ENCODE data around the gene LRRC7. TPM values are rescaled to one million over a fixed set of nuclear protein-coding genes. Genes with fewer than 3 reads are reported as not detected.

Gene LRRC7
- total and polyA plus RNA-seq, 2 donors = 0.53 to 47.7 TPM

DNA sequence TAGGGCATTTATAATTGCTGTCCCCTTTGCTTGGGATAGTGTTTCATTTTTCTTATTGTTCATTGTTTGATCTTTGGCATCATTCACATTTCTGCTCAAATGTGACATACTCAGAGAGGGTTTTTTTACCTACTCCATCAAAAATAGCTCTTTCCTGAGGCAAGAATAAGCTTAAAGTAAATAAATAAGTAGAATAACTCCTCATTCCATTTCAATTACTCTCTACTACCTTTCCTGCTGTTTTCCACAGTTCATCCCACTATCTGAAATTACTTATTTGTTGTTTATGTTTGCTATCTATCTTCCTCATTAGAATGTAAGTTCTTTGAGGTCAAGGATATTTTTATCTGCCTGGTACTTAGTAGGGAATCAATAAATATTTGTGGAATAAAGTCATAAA is 517.8 kb downstream of the LRRC7 start:
- Histone ChIP-seq H3K27ac (ENCODE audit: low read depth) (no peak overlapping the region), H3K4me1 (ENCODE audit: insufficient read depth) (no peaks in the 10 kb centered on the region), H3K4me3 (ENCODE audit: low read depth, low read length) (no peak overlapping the region), H3K36me3 (ENCODE audit: insufficient read depth) (no peaks in the 10 kb centered on the region)
- DNase-seq (ENCODE audit: extremely low spot score) = no peak

DNA sequence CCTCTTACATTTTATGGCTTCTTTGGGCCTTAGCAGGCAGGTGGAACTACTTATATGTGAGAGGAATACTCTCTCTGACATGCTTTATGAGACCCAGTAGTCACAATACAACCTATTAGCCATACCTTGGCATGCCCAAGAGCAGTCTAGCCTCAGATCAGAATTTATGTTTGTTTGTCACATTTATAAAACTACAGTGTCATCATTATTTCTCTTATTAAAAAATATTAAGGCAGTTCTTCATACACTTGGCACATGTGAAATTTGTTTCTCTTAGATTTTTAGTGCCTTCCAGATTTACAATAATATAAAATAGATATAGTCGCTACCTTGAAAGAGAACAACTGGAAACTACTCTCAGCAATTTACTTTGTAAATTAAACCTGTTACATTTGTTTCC is 519.2 kb downstream of the LRRC7 start:
- 98% methylated on average over 1 of the region's 1 CpG for WGBS
- H3K4me3 ChIP-seq (ENCODE audit: low read depth, low read length) = no peak overlapping the region

DNA sequence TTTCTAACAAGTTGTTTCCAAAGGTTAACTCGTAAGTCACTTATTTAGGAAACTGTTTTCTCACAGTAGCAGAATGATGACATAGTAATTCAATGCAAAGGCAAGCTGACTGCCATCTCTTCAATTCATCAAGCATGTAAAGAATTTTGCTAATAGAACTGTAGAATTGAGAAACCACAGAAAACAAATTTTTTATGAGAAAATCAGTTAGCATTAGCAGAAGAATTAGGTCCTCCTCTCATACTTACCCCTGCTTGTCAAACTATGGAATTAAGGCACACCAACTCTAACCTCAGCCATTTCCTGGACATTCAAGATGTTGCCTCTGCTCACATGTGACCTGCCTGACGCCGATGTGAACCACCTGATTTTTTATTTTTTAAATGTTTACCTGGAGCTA is 522.4 kb downstream of the LRRC7 start:
- no peak for DNase-seq (ENCODE audit: extremely low spot score)
- 93% methylated on average over 3 of the region's 3 CpGs for WGBS
- Histone ChIP-seq H3K36me3 (ENCODE audit: insufficient read depth) (no peaks in the 10 kb centered on the region), H3K4me1 (ENCODE audit: insufficient read depth) (no peaks in the 10 kb centered on the region), H3K27ac (ENCODE audit: low read depth) (no peak overlapping the region), H3K4me3 (ENCODE audit: low read depth, low read length) (no peak overlapping the region)

More for the DNA sequence above, 519.2 kb downstream of the LRRC7 start:
- DNase-seq (ENCODE audit: extremely low spot score) = no peak
- Histone ChIP-seq H3K27ac (ENCODE audit: low read depth) (no peak overlapping the region), H3K36me3 (ENCODE audit: insufficient read depth) (no peaks in the 10 kb centered on the region), H3K4me1 (ENCODE audit: insufficient read depth) (no peaks in the 10 kb centered on the region)

DNA sequence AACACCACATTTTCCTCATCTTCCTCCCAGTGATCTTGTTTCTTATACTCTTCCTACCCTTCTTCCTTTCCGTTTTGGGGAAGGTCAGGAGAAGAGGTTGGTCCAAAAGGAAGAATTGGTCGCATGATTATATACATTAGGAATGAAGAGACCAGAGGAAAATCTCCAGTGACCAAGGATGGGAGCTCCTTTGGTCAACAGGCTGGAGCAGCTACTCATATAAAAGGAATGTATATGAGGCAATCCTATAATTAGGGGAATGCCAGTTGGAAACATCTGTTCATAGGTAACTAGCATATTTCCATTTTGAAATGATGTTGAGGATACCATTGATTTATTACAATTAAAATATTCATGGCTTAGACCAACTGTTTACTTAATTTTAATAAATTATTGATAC is 523.2 kb downstream of the LRRC7 start:
- H3K36me3 ChIP-seq (ENCODE audit: insufficient read depth) = no peaks in the 10 kb centered on the region
- H3K4me3 ChIP-seq (ENCODE audit: low read depth, low read length) = no peak overlapping the region
- H3K27ac ChIP-seq (ENCODE audit: low read depth) = no peak overlapping the region
- no peak for DNase-seq (ENCODE audit: extremely low spot score)
- H3K4me1 ChIP-seq (ENCODE audit: insufficient read depth) = no peaks in the 10 kb centered on the region
- 91% methylated on average over 2 of the region's 2 CpGs for WGBS

DNA sequence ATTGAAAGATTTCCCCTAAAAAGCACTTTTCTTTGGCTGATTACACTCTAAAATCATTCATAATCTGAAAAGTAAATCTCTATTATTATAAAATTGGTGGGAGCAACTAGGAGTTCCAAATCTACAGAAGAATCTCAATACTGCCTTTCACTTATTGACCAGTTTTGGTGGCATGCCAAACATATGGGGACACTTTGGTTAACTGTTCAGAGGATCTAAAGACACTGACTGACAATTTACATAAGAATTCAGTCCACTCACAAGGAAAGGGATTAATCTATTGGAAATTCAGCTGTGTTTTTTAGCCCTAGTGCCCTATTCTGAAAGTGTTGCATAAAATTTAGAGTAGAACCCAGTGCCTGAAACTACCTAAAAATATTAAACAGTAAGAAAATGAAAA is 524.1 kb downstream of the LRRC7 start:
- Histone ChIP-seq H3K4me3 (ENCODE audit: low read depth, low read length) (no peak overlapping the region), H3K27ac (ENCODE audit: low read depth) (no peak overlapping the region), H3K4me1 (ENCODE audit: insufficient read depth) (no peaks in the 10 kb centered on the region), H3K36me3 (ENCODE audit: insufficient read depth) (no peaks in the 10 kb centered on the region)
- DNase-seq (ENCODE audit: extremely low spot score) = no peak

DNA sequence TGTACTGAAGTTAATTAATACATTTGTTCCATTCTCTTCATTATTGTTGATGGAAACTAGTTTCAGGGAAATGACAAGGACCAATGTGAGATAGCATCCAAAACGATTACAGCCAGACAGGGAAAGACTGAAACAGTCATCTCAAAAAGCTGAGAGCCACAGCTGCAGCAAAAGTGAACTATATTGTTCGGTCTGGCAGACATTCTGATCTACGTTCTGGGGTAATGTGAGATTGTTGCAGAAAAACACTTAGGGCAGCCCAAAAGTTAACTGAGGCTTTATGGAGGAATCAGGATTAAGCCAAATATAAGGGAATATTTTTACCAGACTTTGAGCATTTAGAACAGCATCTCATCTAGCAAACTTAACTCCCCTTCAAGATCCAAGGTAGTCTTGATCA is 524.8 kb downstream of the LRRC7 start:
- Histone ChIP-seq H3K4me1 (ENCODE audit: insufficient read depth) (no peaks in the 10 kb centered on the region), H3K36me3 (ENCODE audit: insufficient read depth) (no peaks in the 10 kb centered on the region), H3K27ac (ENCODE audit: low read depth) (no peak overlapping the region), H3K4me3 (ENCODE audit: low read depth, low read length) (no peak overlapping the region)
- no peak for DNase-seq (ENCODE audit: extremely low spot score)
- WGBS = 61% methylated on average over 3 of the region's 3 CpGs

DNA sequence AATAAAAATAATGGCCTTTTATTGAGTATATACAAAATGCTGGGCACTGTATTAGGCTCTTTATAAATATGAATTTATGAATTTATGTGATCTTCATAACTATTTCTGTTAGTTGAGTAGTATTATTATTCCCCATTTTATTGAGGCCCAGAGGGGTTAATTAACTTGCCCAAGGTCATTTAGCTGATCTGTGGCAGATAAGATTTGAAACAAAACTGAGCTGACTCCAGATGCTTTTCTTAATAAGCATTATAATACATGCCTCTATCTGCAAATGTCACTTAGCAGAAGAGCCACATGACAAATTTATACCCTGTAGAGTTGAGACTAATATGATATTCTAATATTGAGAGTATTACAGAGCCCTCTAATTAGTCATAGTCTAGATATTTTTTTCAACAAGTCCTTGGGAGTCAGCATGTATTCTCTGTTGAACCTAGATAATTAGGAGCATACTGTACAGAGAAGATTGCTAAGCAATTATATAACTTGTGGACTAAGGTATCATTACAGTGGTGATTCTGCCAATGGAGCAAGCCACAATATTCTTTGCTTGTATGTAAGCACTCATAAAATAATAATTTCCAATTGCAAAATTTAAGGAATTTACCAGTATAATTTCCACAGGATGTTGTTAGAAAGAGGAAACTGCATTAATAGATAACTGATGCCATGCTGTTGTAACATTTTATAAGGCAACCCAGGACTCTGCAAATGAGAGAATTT is 525.7 kb downstream of the LRRC7 start:
- Histone ChIP-seq H3K4me3 (ENCODE audit: low read depth, low read length) (no peak overlapping the region), H3K4me1 (ENCODE audit: insufficient read depth) (no peaks in the 10 kb centered on the region), H3K36me3 (ENCODE audit: insufficient read depth) (no peaks in the 10 kb centered on the region), H3K27ac (ENCODE audit: low read depth) (no peak overlapping the region)
- DNase-seq (ENCODE audit: extremely low spot score) = no peak

DNA sequence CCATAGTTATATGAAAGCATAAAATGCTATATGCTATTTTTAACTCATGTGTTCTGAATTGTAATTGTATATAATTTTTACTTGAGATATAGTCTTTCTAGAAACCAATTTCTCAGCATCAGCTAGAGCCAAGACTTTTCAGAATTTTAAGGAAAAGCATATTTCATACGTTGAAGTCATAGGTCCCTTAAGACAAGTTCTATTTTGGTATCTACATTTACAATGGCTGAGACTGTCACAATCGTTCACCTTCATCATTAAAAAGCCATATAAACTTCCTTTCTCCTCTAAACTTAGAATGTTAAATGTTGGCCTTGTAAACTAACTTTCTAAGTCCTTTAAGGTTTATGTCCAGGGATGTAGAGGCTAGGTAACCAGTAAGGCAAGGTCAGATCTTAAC is 533.5 kb downstream of the LRRC7 start:
- Histone ChIP-seq H3K27ac (ENCODE audit: low read depth) (no peak overlapping the region), H3K4me1 (ENCODE audit: insufficient read depth) (no peaks in the 10 kb centered on the region), H3K4me3 (ENCODE audit: low read depth, low read length) (no peak overlapping the region), H3K36me3 (ENCODE audit: insufficient read depth) (no peaks in the 10 kb centered on the region)
- WGBS = 73% methylated on average over 2 of the region's 2 CpGs
- no peak for DNase-seq (ENCODE audit: extremely low spot score)

DNA sequence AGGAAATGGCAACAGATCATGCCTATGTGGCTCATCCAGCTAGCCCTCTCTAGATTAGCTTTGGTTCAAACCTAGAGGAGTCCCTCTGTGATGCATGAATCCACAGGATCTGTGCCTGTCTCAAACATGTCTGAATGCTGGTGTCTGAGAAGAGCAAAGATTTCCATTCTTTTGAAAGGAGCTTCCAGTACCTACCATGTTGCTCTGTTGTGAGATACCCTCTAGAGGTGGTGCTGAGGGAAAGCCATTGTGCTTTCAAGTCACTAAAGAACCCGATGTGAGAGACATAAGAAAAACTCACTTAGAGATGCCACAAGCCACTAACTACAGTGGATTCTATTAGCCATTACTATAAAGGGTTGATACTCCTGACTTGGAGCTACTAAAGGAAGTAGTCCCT is 534.1 kb downstream of the LRRC7 start:
- Histone ChIP-seq H3K4me1 (ENCODE audit: insufficient read depth) (no peaks in the 10 kb centered on the region), H3K4me3 (ENCODE audit: low read depth, low read length) (no peak overlapping the region), H3K36me3 (ENCODE audit: insufficient read depth) (no peaks in the 10 kb centered on the region), H3K27ac (ENCODE audit: low read depth) (no peak overlapping the region)
- WGBS = 76% methylated on average over 1 of the region's 1 CpG
- DNase-seq (ENCODE audit: extremely low spot score) = no peak

DNA sequence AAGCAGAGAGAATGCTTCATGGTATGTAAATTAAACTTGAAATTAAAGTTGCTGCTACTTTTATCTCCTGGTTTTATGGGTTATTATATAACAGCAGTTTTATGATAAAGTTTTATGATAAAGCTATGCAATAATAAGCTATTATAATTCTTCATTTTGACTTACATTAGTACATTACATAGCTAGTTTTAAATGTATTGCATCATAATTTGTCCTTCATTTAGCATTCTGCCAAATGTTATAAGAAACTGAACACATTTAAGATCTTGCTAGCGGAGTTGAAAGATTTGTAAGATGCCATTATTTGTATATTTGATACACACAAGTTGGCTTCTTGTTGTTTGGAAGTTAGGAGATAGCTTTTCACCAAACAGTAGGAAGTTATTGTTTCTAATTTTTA is 536.0 kb downstream of the LRRC7 start:
- Histone ChIP-seq H3K4me3 (ENCODE audit: low read depth, low read length) (no peak overlapping the region), H3K36me3 (ENCODE audit: insufficient read depth) (no peaks in the 10 kb centered on the region), H3K27ac (ENCODE audit: low read depth) (no peak overlapping the region), H3K4me1 (ENCODE audit: insufficient read depth) (no peaks in the 10 kb centered on the region)
- DNase-seq (ENCODE audit: extremely low spot score) = no peak
- WGBS = 86% methylated on average over 1 of the region's 1 CpG

DNA sequence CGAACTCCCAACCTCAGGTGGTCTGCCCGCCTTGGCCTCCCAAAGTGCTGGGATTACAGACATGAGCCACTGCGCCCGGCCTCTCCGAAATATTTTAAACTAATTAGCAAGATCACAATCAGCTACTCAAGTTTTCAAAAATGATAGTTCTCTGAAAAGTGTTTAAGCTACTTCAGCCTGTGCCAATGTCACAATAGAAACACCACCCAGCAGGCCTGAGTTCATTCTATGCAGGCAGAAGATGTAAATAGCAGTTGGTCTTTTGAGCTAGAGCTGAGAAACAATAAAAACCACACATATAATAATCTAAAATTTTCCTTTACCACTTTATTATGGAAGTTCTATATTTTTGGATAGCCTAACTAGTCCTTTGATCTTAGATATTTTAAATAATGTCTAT is 541.5 kb downstream of the LRRC7 start:
- H3K4me3 ChIP-seq (ENCODE audit: low read depth, low read length) = no peak overlapping the region
- DNase-seq (ENCODE audit: extremely low spot score) = no peak
- H3K4me1 ChIP-seq (ENCODE audit: insufficient read depth) = no peaks in the 10 kb centered on the region
- no peaks in the 10 kb centered on the region for H3K36me3 ChIP-seq (ENCODE audit: insufficient read depth)
- WGBS = 95% methylated on average over 5 of the region's 5 CpGs
- H3K27ac ChIP-seq (ENCODE audit: low read depth) = no peak overlapping the region

DNA sequence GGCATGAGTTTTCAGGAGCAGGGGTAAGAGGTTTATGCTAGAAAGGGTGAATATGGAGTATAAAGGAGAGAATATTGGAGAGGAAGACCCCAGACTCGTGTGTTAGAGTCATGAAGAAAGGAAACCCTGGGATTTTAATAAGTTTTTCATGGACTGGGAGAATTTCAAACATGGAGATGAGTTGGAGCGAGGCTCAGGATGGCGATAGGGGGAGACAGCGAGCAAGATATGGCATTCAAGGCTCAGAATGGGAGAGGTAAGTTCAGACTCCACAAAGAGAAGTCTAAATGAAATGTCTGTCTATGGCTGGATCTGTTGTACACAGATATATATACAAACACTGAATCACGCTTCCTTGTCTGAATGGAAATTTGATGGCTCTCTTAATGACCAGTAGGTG is 545.1 kb downstream of the LRRC7 start:
- Histone ChIP-seq H3K4me3 (ENCODE audit: low read depth, low read length) (no peak overlapping the region), H3K27ac (ENCODE audit: low read depth) (no peak overlapping the region), H3K36me3 (ENCODE audit: insufficient read depth) (no peaks in the 10 kb centered on the region), H3K4me1 (ENCODE audit: insufficient read depth) (no peaks in the 10 kb centered on the region)
- DNase-seq (ENCODE audit: extremely low spot score) = no peak
- 94% methylated on average over 5 of the region's 5 CpGs for WGBS

DNA sequence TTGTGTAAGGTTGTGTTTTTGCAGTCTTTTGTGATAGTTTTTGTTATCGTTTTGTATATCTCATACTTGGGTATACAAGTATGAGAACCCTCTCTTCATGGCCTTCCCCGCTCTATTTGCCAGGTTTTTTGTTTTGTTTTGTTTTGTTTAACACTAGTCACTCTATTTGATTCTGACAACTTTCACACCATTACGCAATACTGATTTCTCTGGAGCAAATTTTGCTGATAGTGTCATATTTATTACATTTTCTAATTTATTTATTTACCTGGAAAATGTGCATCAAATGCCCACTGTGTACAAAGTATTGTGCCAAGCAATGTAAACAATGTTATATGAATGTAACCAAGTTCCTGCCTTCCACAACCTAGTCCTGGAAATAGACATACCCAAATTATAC is 547.6 kb downstream of the LRRC7 start:
- Histone ChIP-seq H3K27ac (ENCODE audit: low read depth) (no peak overlapping the region), H3K36me3 (ENCODE audit: insufficient read depth) (no peaks in the 10 kb centered on the region), H3K4me3 (ENCODE audit: low read depth, low read length) (no peak overlapping the region), H3K4me1 (ENCODE audit: insufficient read depth) (no peaks in the 10 kb centered on the region)
- 91% methylated on average over 3 of the region's 3 CpGs for WGBS
- DNase-seq (ENCODE audit: extremely low spot score) = no peak

DNA sequence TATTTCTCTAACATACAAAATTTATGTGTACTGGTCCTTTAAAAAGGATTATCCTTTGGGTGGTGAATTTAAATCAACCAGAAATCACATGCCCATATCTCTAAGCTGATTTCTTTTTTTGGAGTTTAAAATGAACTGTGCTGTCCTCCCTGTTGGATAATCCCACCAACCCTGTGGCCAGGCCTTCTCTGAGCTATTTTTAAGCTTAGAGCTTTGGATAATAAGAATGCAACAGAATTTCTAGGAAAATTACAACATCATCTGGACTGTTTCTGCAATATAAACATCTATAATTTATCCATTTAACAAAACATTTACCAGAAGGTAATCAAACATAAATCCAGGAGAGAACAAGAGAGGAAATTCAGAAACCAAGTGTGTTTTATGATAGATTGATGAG is 549.3 kb downstream of the LRRC7 start:
- DNase-seq (ENCODE audit: extremely low spot score) = no peak
- H3K4me3 ChIP-seq (ENCODE audit: low read depth, low read length) = no peak overlapping the region
- no peaks in the 10 kb centered on the region for H3K4me1 ChIP-seq (ENCODE audit: insufficient read depth)
- H3K27ac ChIP-seq (ENCODE audit: low read depth) = no peak overlapping the region
- no peaks in the 10 kb centered on the region for H3K36me3 ChIP-seq (ENCODE audit: insufficient read depth)

DNA sequence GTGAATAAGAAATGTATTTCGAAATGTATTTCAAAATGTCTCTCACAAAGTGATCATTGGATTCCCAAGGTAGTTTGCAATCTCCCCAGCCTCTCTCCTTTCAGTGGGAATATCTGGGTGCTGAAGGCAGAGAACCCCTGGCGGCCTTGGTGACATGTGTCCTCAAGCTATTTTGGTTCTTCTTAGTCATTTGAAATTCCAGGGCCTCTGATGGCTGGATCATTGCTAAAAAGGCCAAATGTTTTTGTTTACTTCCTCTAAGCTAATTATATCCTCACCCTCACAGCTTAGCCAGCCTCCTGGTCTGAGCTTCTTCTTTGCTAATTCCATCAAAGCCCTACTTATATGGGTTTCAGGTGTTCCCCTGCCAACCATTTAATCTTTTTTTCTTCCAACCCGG is 566.4 kb downstream of the LRRC7 start:
- DNase-seq (ENCODE audit: extremely low spot score) = no peak

More for the DNA sequence above, 566.4 kb downstream of the LRRC7 start:
- no peak overlapping the region for H3K27ac ChIP-seq (ENCODE audit: low read depth)
- no peaks in the 10 kb centered on the region for H3K36me3 ChIP-seq (ENCODE audit: insufficient read depth)
- WGBS = 83% methylated on average over 3 of the region's 3 CpGs
- no peaks in the 10 kb centered on the region for H3K4me1 ChIP-seq (ENCODE audit: insufficient read depth)
- no peak overlapping the region for H3K4me3 ChIP-seq (ENCODE audit: low read depth, low read length)

Measured in urinary bladder (tissue), 4 donors.